Stimulated activated CD8-positive, alpha-beta memory T cell treated with anti-CD3 and anti-CD28 coated beads, Interleukin-15, amount 100 ng/mL, for 48 hours (primary cell): ENCODE data around the gene SLX4IP.

Experiments
- DNase-seq, 2 donors: peaks; one replicate each; pipeline ENCODE4 v3.0.0-alpha.2; 2020; ENCODE audit warnings: low read depth in 2 of 2

The SLX4IP gene

GRCh38 chr20:10496465-10496864 is 61.4 kb downstream of the SLX4IP start:
- DNase-seq, result no peak

GRCh38 chr20:10497283-10497682 is 62.2 kb downstream of the SLX4IP start:
- DNase-seq, result no peak

GRCh38 chr20:10497791-10498190 is 62.7 kb downstream of the SLX4IP start:
- DNase-seq, result no peak

GRCh38 chr20:10498200-10498599 is 63.1 kb downstream of the SLX4IP start:
- DNase-seq, result no peak

- DNase-seq, result no peak
These were observed 66.3 kb downstream of the SLX4IP start for GRCh38 chr20:10501402-10501801.

GRCh38 chr20:10502098-10502526 is 67.0 kb downstream of the SLX4IP start:
- DNase-seq, result no peak

GRCh38 chr20:10504608-10504993 is 69.5 kb downstream of the SLX4IP start:
- no peak for DNase-seq

- no peak for DNase-seq
These were observed 70.1 kb downstream of the SLX4IP start for GRCh38 chr20:10504994-10505730.

GRCh38 chr20:10505827-10506226 is 70.7 kb downstream of the SLX4IP start:
- DNase-seq, result no peak

- DNase-seq, result no peak
These were observed 71.9 kb downstream of the SLX4IP start for GRCh38 chr20:10507052-10507451.

GRCh38 chr20:10508060-10508459 is 73.0 kb downstream of the SLX4IP start:
- no peak for DNase-seq

- DNase-seq, result no peak
These were observed 73.6 kb downstream of the SLX4IP start for GRCh38 chr20:10508468-10509251.

GRCh38 chr20:10509376-10509775 is 74.3 kb downstream of the SLX4IP start:
- DNase-seq, result no peak

- DNase-seq, result no peak
These were observed 75.1 kb downstream of the SLX4IP start for GRCh38 chr20:10510216-10510615.

- DNase-seq, result no peak
These were observed 76.0 kb downstream of the SLX4IP start for GRCh38 chr20:10511170-10511508.

GRCh38 chr20:10511509-10512251 is 76.6 kb downstream of the SLX4IP start:
- DNase-seq, result peak; percentile 62 to 73

GRCh38 chr20:10513061-10513460 is 78.0 kb downstream of the SLX4IP start:
- no peak for DNase-seq

- DNase-seq, result no peak
These were observed 78.9 kb downstream of the SLX4IP start for GRCh38 chr20:10513931-10514575.

GRCh38 chr20:10516529-10516928 is 81.4 kb downstream of the SLX4IP start:
- no peak for DNase-seq

GRCh38 chr20:10519361-10520046 is 84.4 kb downstream of the SLX4IP start:
- no peak for DNase-seq

- no peak for DNase-seq
These were observed 85.4 kb downstream of the SLX4IP start for GRCh38 chr20:10520528-10520927.
